PC-3 (cell line): ENCODE data around the gene U2AF1L4.

Source experiments
- CTCF ChIP-seq: fragments of 300-600 bp; sonication (generic); conservative IDR thresholded peaks from 2 replicates; pipeline ENCODE4 v1.5.1; 2017; ENCODE audit warnings: antibody characterized with exemption, low read depth, mild to moderate bottlenecking, low read length
- EZH2 ChIP-seq: fragments of 300-600 bp; sonication (generic); IDR thresholded peaks from one replicate; pipeline ENCODE4 v1.6.1; 2017; ENCODE audit warnings: antibody characterized with exemption, mild to moderate bottlenecking, low read length; ENCODE audit not compliant: unreplicated experiment
- EZH2phosphoT487 ChIP-seq: fragments of 300-600 bp; sonication (generic); IDR thresholded peaks from 2 replicates; pipeline ENCODE4 v1.6.1; 2018; ENCODE audit warnings: mild to moderate bottlenecking, antibody characterized with exemption, low read length, borderline replicate concordance

DNA sequence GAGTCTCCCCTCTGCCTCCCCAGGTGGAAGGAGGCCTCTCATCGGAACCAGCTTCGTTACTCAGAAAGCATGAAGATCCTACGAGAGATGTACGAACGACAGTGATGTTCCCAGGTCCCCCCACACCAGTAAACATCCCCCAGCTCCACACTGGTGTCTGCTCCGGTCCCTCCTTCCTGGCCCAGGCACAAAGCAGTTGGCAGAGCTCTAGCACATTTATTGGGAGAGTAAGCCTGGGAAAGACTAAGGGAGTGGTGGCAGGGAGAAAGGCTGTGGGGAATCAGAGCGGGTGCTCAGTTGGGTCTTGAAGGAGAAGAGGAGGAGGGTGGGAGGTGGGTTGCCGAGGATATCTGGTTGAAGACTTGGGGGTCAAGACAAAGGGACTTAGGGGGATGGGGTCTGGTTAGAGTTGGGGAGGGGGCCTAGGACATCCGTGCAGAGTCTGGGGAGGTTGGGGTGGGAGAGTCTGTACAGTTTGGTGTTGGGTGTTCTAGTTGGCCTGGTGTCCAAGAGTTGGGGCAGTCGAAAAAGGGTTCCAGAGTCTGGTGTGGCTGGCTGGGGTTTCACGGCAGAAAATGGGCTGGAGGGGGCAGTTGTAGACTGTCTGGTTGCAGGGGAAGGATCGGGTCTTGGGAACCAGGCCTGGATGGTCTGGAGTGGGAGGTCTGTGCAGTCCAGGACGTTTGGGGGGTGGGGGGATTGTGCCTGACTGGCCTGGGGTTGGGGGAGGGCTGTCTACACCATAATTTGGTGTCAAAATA, 9.3 kb upstream of the U2AF1L4 start:
- TF ChIP-seq EZH2 (no peak), CTCF (no peak), EZH2phosphoT487 (no peak)
